ENCODE measurements around the gene VPREB3. TPM values are rescaled to one million over a fixed set of nuclear protein-coding genes. Genes with fewer than 3 reads are reported as not detected.

Gene VPREB3
- total RNA-seq, 2 experiments from 2014 or later, result 0.48 TPM; not detected in 1

DNA sequence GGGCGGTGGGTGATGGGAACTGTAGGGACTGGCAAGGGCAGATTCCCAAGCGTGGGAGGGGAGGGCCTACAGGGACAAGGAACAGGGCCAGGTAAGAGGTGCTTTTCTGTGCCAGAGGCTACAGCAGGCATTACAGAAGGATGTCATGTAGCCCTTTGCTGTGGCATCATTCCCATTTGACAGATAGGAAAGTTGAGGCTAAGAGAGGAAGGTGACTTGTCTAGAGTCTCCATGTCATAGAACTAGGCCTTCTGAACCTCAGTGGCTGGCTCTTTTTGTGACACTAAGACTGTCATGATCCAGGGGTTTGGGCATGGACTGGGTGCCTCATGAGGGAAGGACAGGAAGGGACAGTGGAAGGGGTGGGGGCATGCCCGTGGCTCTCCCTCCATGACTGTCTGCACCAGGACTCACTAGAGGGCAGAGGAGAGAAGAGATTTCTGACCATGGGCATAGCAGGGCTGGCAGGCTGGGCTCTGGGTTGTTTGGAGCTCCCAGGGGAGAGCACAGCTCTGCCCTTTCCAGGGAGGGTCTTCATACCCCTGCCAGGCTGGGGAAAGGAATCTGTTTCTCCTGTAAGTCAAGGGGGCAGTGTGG lies 21.7 kb upstream of the VPREB3 start:
- Mint-ChIP-seq H3K36me3 (no peaks in the 10 kb centered on the region), H3K9me3 (no peaks in the 10 kb centered on the region), H3K27me3 (no peaks in the 10 kb centered on the region), H3K4me3 (no peak overlapping the region), H3K27ac (no peak overlapping the region), H3K4me1 (peaks cover 9% of the 10 kb centered on the region)
- no peak for DNase-seq

DNA sequence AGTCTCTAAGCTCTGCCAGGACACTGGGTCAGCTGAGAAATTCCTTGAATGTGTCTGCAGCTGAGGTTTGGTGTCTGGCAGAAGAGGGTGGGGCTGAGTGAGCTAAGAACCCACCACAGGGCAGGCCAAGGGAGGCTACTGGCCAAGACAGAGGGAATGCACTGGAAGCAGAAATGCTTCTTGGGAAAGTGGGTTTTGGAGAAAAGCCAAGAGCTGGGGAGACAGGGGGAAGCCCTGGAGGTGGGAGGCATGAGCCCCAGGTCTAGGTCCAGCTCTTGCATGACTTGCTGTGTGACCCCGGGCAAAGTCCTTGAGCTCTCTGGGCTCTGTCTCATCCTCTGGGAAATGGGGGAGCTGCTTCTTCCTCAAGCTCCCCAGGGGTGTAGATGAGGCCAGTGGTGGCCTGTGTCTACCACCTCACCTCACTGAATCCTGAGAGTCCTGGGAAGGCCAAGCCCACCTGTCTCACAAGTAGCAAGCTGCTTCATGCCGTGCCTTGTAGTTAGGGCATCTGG lies 20.8 kb upstream of the VPREB3 start:
- Mint-ChIP-seq H3K36me3 (no peaks in the 10 kb centered on the region), H3K4me1 (peaks cover 9% of the 10 kb centered on the region), H3K27me3 (no peaks in the 10 kb centered on the region), H3K4me3 (no peak overlapping the region), H3K9me3 (no peaks in the 10 kb centered on the region), H3K27ac (no peak overlapping the region)
- no peak for DNase-seq

DNA sequence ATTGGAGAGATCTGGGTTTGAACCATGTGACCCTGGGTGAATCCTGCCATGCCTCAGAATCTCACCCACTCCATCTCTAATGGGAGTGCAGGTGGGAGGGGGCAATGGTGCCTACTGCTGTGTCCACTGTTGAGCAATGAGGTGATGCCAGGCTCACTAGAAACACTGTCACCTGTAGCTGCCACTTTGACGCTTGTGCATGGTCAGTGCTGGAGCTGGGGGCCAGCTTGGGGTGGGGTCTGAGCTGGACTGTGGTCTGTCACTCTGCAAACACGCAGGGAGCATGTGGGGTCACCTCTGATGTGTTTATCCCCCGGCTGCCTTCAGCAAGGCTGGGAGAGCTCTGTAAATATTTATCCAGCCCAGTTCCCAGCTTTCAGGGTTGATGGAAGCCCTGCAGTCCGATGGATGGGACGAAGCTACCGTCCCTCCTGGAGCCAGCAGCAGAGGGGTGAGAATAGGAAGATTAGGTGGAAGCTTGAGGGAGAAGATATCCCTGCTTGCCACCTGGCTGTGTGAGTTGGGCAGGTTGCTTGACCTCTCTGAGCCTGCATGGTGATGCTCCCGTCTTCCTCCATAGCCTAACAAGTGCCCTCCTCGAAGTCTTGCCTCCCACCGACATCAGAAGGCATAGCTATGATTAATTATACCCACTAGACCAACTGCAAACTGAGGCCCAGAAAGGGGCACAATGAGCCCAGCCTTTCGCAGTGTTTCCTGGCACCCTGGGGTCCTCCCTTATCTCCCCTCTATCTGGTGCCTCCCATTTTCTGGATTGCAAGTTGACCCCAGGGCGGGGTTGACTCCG lies 20.1 kb upstream of the VPREB3 start:
- no peaks in the 10 kb centered on the region for H3K9me3 Mint-ChIP-seq
- no peak overlapping the region for H3K27ac Mint-ChIP-seq

DNA sequence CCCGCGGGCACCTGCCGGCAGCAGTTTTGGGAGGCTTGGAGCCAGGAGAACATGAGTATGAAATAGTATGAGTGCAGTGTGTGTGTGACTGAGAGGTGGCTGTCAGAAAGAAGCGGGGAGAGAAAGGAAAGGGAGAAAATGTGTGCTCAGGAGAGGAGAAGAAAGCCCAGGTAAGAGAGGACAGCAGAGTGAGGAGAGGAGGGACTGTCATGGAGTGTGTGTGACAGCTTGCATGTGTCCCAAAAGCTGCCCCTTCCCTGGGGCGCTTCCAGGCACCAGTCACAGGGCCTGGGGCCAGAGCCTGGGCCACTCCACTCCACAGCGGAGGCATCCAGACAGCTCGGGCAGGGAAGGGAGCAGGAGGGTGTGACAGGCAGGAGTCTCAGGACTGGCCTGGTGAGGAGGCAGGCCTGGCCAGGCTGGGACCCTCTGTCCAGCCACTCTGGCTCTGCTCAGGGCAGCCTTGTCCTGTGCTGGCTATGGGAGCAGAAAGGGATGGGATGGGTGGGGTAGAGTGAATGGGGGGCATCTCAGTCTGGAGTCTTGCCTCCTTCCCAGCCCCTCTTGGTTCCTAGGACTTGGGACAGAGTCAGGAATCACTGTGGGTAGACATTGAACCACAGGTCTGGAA lies 19.4 kb upstream of the VPREB3 start:
- Mint-ChIP-seq H3K4me3 (peak overlapping the region; percentile 40), H3K9me3 (no peaks in the 10 kb centered on the region), H3K36me3 (no peaks in the 10 kb centered on the region), H3K27ac (no peak overlapping the region), H3K4me1 (peaks cover 11% of the 10 kb centered on the region), H3K27me3 (no peaks in the 10 kb centered on the region)
- DNase-seq, result no peak

More for the DNA sequence above, 20.1 kb upstream of the VPREB3 start:
- Mint-ChIP-seq H3K27me3 (no peaks in the 10 kb centered on the region), H3K36me3 (no peaks in the 10 kb centered on the region), H3K4me3 (no peak overlapping the region), H3K4me1 (peaks cover 11% of the 10 kb centered on the region)
- no peak for DNase-seq

DNA sequence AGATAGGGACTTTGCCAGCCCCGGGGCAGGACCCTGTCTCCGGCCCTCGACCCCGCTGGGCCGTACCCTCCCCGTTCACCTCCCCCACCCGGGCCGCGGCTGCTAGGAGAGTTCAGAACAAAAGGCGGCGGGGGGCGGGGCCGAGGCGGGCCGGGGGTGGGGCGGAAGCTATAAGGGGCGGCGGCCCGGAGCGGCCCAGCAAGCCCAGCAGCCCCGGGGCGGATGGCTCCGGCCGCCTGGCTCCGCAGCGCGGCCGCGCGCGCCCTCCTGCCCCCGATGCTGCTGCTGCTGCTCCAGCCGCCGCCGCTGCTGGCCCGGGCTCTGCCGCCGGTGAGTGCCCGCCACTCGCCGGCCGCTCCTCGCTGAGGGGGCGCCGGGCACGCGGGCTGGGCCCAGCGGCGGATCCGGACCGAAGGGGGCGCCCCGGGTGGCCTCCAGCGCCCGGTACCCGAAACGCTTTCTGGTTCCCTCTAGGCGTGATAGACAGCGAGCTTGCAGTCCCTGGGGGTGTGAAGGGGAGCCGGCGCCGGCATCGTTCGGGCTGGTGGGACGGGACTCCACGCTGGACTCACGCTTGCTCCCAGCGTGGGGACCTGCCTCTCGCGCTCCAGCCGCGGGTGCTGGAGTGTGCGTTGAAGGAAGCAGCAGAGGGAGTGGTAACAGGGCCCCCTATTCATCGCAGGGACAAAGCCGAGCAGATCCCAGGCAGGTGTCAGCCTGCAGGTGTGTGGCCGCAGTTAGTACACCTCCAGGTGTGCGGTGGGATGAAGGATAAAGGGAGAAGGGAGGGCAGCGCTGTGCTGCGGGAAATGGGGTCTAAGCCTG lies 18.6 kb upstream of the VPREB3 start, which contains the start of gene MMP11:
Gene MMP11, plus strand, starts transcription at position 201 of the 825 bp plus-strand sequence. Its CDS starts 22 bp downstream, at position 223.
- Mint-ChIP-seq H3K4me1 (peaks cover 11% of the 10 kb centered on the region), H3K27me3 (no peaks in the 10 kb centered on the region), H3K9me3 (no peaks in the 10 kb centered on the region), H3K4me3 (peak within 1 kb of the TSS; percentile 61), H3K27ac (no peak within 1 kb of the TSS), H3K36me3 (no peaks in the 10 kb centered on the region)
- DNase-seq, result peak; percentile 53

DNA sequence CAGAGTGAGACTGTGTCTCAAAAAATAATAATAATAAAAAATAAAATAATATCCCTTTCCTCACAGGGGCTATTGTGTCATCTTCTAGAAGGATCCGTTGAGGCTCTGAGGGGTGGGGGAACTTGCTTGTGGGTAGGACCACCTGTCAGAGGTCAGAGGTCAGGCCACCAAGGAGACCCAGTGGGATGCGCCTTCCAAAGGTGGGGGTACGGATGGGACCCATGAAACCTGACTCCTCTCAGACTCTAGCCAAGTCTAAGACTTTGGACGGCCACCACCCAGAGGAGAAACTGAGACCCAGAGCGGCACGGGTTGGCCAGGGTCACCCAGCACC lies 18.1 kb upstream of the VPREB3 start:
- Mint-ChIP-seq H3K27ac (no peak overlapping the region), H3K4me3 (peak overlapping the region; percentile 61), H3K36me3 (no peaks in the 10 kb centered on the region), H3K4me1 (peaks cover 11% of the 10 kb centered on the region), H3K27me3 (no peaks in the 10 kb centered on the region), H3K9me3 (no peaks in the 10 kb centered on the region)
- no peak for DNase-seq

DNA sequence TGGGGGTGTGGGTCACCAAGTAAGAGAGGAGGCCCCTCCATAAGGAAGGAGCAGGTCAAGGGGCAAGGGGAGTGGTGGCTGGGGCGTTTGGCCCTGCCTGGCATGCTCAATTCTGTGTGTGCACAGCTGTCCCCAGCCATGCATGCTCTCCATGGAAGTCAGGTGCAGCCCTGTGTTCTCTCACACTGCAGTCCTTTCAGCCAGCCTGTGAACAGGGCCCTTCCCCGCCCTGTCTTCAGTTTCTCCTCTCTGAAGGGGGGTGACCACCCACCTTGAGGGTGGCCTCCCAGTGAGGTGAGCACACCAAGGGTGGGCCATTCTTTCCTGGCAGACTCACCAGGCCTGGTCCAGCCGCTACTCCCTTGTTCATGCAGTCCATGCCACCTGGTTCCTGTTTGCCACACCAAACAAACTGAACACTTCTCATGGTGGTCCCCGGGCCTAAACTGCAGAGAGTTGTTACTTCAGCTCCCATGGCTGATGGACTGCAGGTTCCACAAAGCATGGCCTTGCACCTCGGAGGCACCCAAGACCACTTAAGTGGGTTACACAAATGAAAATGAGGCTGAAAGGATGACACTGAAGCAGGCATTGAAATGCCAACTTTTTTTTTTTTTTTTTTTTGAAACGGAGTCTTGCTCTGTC lies 15.2 kb upstream of the VPREB3 start:
- H3K36me3 Mint-ChIP-seq, result peaks cover 3% of the 10 kb centered on the region
- DNase-seq, result no peak
- no peak overlapping the region for H3K4me3 Mint-ChIP-seq
- H3K27me3 Mint-ChIP-seq, result no peaks in the 10 kb centered on the region
- H3K9me3 Mint-ChIP-seq, result no peaks in the 10 kb centered on the region
- peaks cover 30% of the 10 kb centered on the region for H3K4me1 Mint-ChIP-seq
- H3K27ac Mint-ChIP-seq, result no peak overlapping the region

DNA sequence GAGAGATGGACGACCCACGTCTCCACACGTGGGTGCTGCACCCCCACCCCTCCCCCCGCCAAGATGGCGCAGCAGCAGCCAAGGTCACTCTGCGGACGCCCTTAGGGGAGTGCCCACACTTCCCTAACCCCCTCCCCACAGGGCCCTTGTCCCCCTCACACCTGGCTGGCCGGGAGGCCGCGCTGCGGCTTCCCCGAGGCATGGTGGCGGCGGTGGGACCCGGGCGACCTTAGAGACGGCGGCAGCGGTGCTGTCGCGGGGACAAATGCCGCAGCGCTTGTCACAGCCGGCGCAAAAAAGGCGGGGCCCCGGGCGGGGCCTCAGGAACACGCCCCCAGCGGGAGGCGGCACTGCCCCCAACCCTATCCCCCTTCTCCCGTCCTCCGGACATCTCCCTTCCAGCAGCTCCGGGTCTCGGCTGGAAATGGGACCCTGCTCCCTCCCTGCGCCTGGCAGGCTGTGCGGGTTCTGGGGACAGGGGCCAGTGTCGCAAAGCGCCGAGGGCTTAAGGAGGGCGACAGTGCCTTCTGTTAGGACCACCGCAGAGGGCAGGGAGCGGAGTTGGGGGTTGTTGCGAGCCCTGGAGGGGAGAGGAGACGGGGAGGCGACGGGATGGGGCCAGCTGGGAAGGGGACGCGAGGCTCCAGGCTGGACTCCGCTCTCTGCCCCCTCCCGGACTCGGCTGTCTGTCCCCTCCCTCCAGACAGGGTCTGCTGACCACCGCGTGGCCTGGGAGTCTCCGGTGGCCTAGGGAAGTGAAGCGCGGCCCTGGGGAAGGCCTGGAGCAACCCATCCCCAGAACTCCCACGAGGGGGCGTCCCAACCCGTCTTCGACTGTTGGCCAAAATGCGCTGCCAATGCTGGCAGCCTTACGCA lies 13.7 kb upstream of the VPREB3 start, which contains the start of gene CHCHD10:
Gene CHCHD10, minus strand, starts transcription at position 300 of the 876 bp plus-strand sequence. Its CDS starts 98 bp downstream, at position 202.
- Mint-ChIP-seq H3K9me3 (no peaks in the 10 kb centered on the region), H3K27me3 (no peaks in the 10 kb centered on the region), H3K4me3 (peak within 1 kb of the TSS; percentile 82), H3K4me1 (peaks cover 44% of the 10 kb centered on the region), H3K36me3 (peaks cover 6% of the 10 kb centered on the region), H3K27ac (peak within 1 kb of the TSS; percentile 84)
- peak; percentile 86 for DNase-seq

DNA sequence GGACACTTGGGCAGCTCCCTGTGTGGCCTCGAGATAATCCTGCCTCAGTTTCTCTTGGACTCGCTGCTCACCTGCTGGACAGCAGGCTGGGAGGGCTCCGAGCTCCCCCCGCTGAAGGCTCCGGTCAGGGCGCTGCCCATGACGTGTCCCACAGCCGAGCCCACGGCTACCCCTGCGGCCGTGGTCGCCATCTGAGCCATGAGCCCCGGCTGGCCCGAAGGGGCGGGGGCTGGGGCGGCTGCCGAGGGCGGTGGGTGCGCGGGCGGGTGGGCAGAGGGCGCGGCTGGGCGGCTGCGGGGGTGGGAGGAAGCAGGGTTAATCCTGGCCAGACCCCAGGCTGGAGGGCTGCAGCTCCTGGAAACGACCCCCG lies 13.1 kb upstream of the VPREB3 start:
- DNase-seq, result no peak
- no peaks in the 10 kb centered on the region for H3K9me3 Mint-ChIP-seq
- peaks cover 8% of the 10 kb centered on the region for H3K36me3 Mint-ChIP-seq
- H3K27ac Mint-ChIP-seq, result peak overlapping the region; percentile 84
- H3K4me1 Mint-ChIP-seq, result peaks cover 48% of the 10 kb centered on the region
- H3K27me3 Mint-ChIP-seq, result no peaks in the 10 kb centered on the region
- H3K4me3 Mint-ChIP-seq, result peak overlapping the region; percentile 82

DNA sequence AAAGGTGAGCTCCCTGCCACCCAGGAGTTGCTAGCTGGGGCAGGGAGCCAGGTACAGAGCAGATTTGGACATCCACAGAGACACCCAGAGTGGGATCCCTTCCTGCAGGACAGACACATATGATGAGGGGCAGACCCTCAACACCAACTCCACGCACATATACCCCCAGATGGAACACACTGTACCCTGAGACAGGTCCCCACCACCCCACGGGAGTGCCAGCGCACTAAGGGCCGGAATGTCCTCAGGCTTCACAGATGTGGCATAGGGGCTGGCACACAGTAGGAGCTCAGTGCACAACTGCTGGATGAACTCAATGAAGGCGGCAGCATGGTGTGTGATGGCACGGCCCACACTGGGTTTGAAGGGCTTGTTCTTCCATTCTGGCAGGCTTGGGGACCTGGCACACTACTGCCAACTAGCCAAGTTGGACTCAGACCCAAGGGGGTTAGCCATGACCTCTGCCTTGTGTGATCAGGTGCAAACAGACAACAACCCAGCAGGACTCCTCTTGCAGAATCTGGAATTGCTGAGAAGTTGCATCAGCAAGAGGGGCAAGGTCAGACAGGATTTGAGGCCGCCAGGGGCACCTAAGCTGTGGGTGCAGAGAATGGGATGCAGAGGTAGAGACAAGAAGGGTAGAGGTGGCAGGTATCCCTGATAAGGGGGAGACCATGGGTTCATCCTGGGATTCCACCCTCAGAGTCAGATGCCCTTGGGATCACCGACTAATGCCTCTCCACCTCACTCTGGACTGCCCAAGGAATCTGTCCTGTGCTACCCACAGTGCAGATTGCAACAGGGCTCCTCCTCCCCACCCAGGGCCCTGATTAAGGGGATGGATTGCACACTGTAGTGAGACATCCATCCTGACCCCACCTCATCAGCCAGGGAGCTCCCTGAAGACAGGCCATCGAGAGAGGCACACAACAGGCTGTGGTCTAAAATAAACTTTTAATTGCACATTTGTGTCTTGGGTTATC lies 11.0 kb upstream of the VPREB3 start:
- Mint-ChIP-seq H3K4me3 (peak overlapping the region; percentile 58), H3K9me3 (no peaks in the 10 kb centered on the region), H3K27me3 (no peaks in the 10 kb centered on the region), H3K27ac (peak overlapping the region; percentile 31), H3K4me1 (peaks cover 40% of the 10 kb centered on the region), H3K36me3 (peaks cover 10% of the 10 kb centered on the region)
- DNase-seq, result no peak

DNA sequence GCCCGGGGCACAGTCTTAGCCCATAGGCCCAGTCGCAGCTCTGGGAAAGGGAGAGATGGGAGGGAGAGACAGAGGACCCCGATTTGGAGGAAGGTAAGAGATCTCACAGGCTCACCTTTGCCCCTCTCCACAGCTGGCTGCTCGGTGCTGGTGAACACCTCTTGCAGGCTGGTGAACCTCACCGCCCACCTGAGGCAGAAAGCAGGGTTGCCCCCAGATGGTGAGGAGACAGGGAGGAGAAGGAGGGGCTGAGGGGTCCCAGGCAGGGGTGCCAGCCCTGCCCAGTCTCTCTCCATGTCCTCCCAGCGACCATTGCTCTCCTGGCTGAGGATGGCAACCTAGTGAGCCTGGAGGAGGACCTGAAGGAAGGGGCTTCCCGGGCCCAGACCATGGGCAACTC lies 9.7 kb upstream of the VPREB3 start:
- H3K27me3 Mint-ChIP-seq, result no peaks in the 10 kb centered on the region
- no peak for DNase-seq
- H3K4me3 Mint-ChIP-seq, result peak overlapping the region; percentile 70
- peak overlapping the region; percentile 66 for H3K27ac Mint-ChIP-seq
- H3K4me1 Mint-ChIP-seq, result peaks cover 39% of the 10 kb centered on the region
- no peaks in the 10 kb centered on the region for H3K9me3 Mint-ChIP-seq
- H3K36me3 Mint-ChIP-seq, result peaks cover 10% of the 10 kb centered on the region

DNA sequence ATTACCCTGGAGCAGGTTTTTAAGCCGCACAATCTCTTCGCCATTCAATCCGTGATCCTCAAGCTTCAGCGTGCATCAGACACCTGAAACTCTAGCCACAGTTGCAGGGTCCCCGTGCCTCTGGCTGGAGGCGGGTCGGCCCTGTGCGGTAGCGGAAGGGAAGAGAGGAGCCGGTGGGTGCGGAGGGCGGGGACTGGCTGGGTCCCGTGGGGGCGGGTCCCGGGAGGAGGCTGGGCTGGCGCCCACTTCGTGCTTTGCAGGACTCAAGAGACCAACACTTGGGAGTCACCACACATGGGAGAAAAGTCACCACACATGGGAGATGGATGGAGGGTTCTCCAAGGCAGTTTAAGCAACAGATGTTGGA lies 9.3 kb upstream of the VPREB3 start:
- Mint-ChIP-seq H3K4me3 (peak overlapping the region; percentile 70), H3K4me1 (peaks cover 39% of the 10 kb centered on the region), H3K27ac (peak overlapping the region; percentile 81), H3K36me3 (peaks cover 10% of the 10 kb centered on the region), H3K27me3 (no peaks in the 10 kb centered on the region), H3K9me3 (no peaks in the 10 kb centered on the region)
- peak; percentile 69 for DNase-seq
